ENCODE measurements around the gene COL10A1. TPM values are rescaled to one million over a fixed set of nuclear protein-coding genes. Genes with fewer than 3 reads are reported as not detected.

The COL10A1 gene
- total and polyA plus RNA-seq, 2 donors (not counting 3 experiments of a cell fraction or from before 2014, with no cell fraction given) = not detected

GRCh38 chr6:116070616-116071389 is 55.1 kb downstream of the COL10A1 start:
- H3K4me1 ChIP-seq (ENCODE audit: control insufficient read depth, extremely low read depth, insufficient read depth, low read length) = no peaks in the 10 kb centered on the region
- no peak overlapping the region for H3K27ac ChIP-seq (ENCODE audit: insufficient read depth, low read depth, low read length)
- no peak overlapping the region for H3K9ac ChIP-seq (replicated peaks; ENCODE audit: extremely low read depth, insufficient read depth, low read length)
- H3K79me2 ChIP-seq (ENCODE audit: control insufficient read depth, insufficient read depth, low read length) = no peaks in the 10 kb centered on the region
- FAIRE-seq (no peak), DNase-seq (ENCODE audit: low read depth, low spot score) (no peak)
- no peak overlapping the region for H2AFZ ChIP-seq (ENCODE audit: low read depth, low read length)
- H3K36me3 ChIP-seq (ENCODE audit: control insufficient read depth in 2 of 2, extremely low read depth in 1 of 2, insufficient read depth in 2 of 2, low read length in 2 of 2) = no peaks in the 10 kb centered on the region
- no peaks in the 10 kb centered on the region for H3K9me3 ChIP-seq (replicated peaks; ENCODE audit: control insufficient read depth, insufficient read depth, low read length)
- BruUV-seq (replicated peaks) = no TSS peak
- CTCF ChIA-PET = interaction anchor here (1.0 to 1.8 kb wide), 3 partner anchors 10 to 60 kb away, joined by 3 to 5 read pairs (median 3); partner anchors contain the start of gene FRK
- intact Hi-C loops (cut with micrococcal nuclease) (no loop called here), dilution Hi-C loops (cut with MboI; ENCODE audit: extremely low pct_ligation_motif_present, low sequenced_read_pairs) (no loop called here)
- H4K20me1 ChIP-seq (replicated peaks; ENCODE audit: control insufficient read depth, extremely low read depth, insufficient read depth, low read length) = no peaks in the 10 kb centered on the region
- no peaks in the 10 kb centered on the region for H3K9me1 ChIP-seq (replicated peaks; ENCODE audit: control insufficient read depth, extremely low read depth, insufficient read depth, low read length)
- H3K4me3 ChIP-seq (replicated peaks in 1 of 3; ENCODE audit: insufficient read depth in 1 of 3, low read depth in 1 of 3, low read length in 3 of 3) = no peak overlapping the region
- peak; percentile 42 for TF ChIP-seq FOS (IDR thresholded peaks at IDR 0.05; ENCODE audit: borderline replicate concordance, insufficient read depth, low read length)
- TF ChIP-seq GATA2 (IDR thresholded peaks at IDR 0.05; ENCODE audit: insufficient read depth, insufficient read length, low read depth, low read length) = no peak
- no peak overlapping the region for H3K4me2 ChIP-seq (ENCODE audit: insufficient read depth, low read length)
- POLR2A ChIA-PET = no interaction called here
- H3K27me3 ChIP-seq (ENCODE audit: control insufficient read depth in 2 of 2, insufficient read depth in 2 of 2, low read length in 2 of 2) = peaks cover 0 to 2% of the 10 kb centered on the region in 2 experiments

GRCh38 chr6:116070101-116070500 is 55.8 kb downstream of the COL10A1 start:
- H3K9me1 ChIP-seq (replicated peaks; ENCODE audit: control insufficient read depth, extremely low read depth, insufficient read depth, low read length) = no peaks in the 10 kb centered on the region
- no peak overlapping the region for H3K27ac ChIP-seq (ENCODE audit: insufficient read depth, low read depth, low read length)
- no TSS peak for BruUV-seq (replicated peaks)
- FAIRE-seq = no peak
- intact Hi-C loops (cut with micrococcal nuclease) = no loop called here
- H3K9ac ChIP-seq (replicated peaks; ENCODE audit: extremely low read depth, insufficient read depth, low read length) = no peak overlapping the region
- no peaks in the 10 kb centered on the region for H3K9me3 ChIP-seq (replicated peaks; ENCODE audit: control insufficient read depth, insufficient read depth, low read length)
- TF ChIP-seq GATA2 (IDR thresholded peaks at IDR 0.05; ENCODE audit: insufficient read depth, insufficient read length, low read depth, low read length) (no peak), FOS (IDR thresholded peaks at IDR 0.05; ENCODE audit: borderline replicate concordance, insufficient read depth, low read length) (no peak), POLR2AphosphoS5 (IDR thresholded peaks at IDR 0.05; ENCODE audit: insufficient read depth, low read depth, low read length) (no peak), MAX (IDR thresholded peaks at IDR 0.05; ENCODE audit: insufficient read depth, insufficient read length) (no peak), POLR2A (IDR thresholded peaks at IDR 0.05; ENCODE audit: low read depth, low read length) (no peak), CTCF (IDR thresholded peaks at IDR 0.05; ENCODE audit: extremely low read depth in 1 of 2, insufficient read depth in 1 of 2, low read depth in 1 of 2, low read length in 2 of 2) (no peak), MYC (IDR thresholded peaks at IDR 0.05; ENCODE audit: low read depth, low read length) (no peak), JUN (IDR thresholded peaks at IDR 0.05; ENCODE audit: borderline replicate concordance, insufficient read depth, insufficient read length, low read depth) (no peak), EZH2 (IDR thresholded peaks at IDR 0.05; ENCODE audit: borderline replicate concordance, low read depth, low read length, severe bottlenecking) (no peak)
- no peak overlapping the region for H3K4me3 ChIP-seq (replicated peaks in 1 of 3; ENCODE audit: insufficient read depth in 1 of 3, low read depth in 1 of 3, low read length in 3 of 3)
- dilution Hi-C loops (cut with MboI; ENCODE audit: extremely low pct_ligation_motif_present, low sequenced_read_pairs) = no loop called here
- H3K27me3 ChIP-seq (ENCODE audit: control insufficient read depth in 2 of 2, insufficient read depth in 2 of 2, low read length in 2 of 2) = peaks cover 0 to 2% of the 10 kb centered on the region in 2 experiments
- H3K36me3 ChIP-seq (ENCODE audit: control insufficient read depth in 2 of 2, extremely low read depth in 1 of 2, insufficient read depth in 2 of 2, low read length in 2 of 2) = no peaks in the 10 kb centered on the region
- no peaks in the 10 kb centered on the region for H3K4me1 ChIP-seq (ENCODE audit: control insufficient read depth, extremely low read depth, insufficient read depth, low read length)
- H3K4me2 ChIP-seq (ENCODE audit: insufficient read depth, low read length) = no peak overlapping the region
- no peaks in the 10 kb centered on the region for H3K79me2 ChIP-seq (ENCODE audit: control insufficient read depth, insufficient read depth, low read length)
- no peak for DNase-seq (ENCODE audit: low read depth, low spot score)
- CTCF ChIA-PET = interaction anchor here (1.0 to 1.8 kb wide), 2 partner anchors 9 to 59 kb away, joined by 3 to 5 read pairs; partner anchors contain the start of gene FRK
- POLR2A ChIA-PET = no interaction called here
- no peaks in the 10 kb centered on the region for H4K20me1 ChIP-seq (replicated peaks; ENCODE audit: control insufficient read depth, extremely low read depth, insufficient read depth, low read length)
- no peak overlapping the region for H2AFZ ChIP-seq (ENCODE audit: low read depth, low read length)

All from endothelial cell of umbilical vein (primary cell).